ENCODE data around the gene SEC16A.
A peak's percentile ranks its signal among the peaks of the same experiment; 100 is the strongest.

The SEC16A gene

DNA sequence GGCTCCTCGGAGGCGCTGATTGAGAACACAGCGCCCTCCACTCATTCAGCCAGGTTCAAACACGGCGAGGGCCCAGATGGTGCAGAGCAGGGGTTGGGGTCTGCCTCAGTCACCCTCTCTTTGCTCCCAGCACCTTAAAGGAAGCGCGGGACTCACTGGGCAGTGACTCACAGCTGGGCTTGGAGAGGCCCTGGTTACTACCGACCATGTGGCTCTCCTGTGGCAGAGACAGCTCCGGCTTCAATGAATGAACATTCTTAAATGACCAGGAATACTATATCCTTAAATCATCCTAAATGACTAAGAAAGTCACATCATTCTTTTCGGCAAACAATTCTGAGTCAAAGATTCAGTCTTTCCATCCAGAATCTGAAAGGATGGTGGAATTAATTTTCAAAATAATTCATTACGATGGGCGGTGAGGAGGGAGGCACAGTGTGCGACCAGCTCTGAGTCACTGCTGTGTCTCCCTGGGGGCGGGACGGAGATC is 41.6 kb downstream of the SEC16A start:
- DNase-seq (ENCODE audit: low read depth, low spot score), result no peak
- no peaks in the 10 kb centered on the region for H3K9me3 ChIP-seq (ENCODE audit: insufficient read depth, low read length)
- no peak overlapping the region for H3K4me3 ChIP-seq (ENCODE audit: insufficient read length, low read depth)
- no peaks in the 10 kb centered on the region for H3K27me3 ChIP-seq (ENCODE audit: insufficient read depth, insufficient read length)
- no peak overlapping the region for H3K9ac ChIP-seq (ENCODE audit: insufficient read length, low read depth)
- peaks cover 78% of the 10 kb centered on the region for H3K36me3 ChIP-seq (ENCODE audit: insufficient read depth, insufficient read length, low read length)
- H3K4me1 ChIP-seq (ENCODE audit: insufficient read depth, insufficient read length), result peaks cover 8% of the 10 kb centered on the region
- TF ChIP-seq YY1 (IDR thresholded peaks at IDR 0.05; ENCODE audit: insufficient read depth, insufficient read length) (no peak), ZNF274 (IDR thresholded peaks at IDR 0.05; ENCODE audit: low read depth, low read length) (no peak), SUZ12 (IDR thresholded peaks at IDR 0.05; ENCODE audit: extremely low read depth, insufficient read depth, insufficient read length) (no peak)

DNA sequence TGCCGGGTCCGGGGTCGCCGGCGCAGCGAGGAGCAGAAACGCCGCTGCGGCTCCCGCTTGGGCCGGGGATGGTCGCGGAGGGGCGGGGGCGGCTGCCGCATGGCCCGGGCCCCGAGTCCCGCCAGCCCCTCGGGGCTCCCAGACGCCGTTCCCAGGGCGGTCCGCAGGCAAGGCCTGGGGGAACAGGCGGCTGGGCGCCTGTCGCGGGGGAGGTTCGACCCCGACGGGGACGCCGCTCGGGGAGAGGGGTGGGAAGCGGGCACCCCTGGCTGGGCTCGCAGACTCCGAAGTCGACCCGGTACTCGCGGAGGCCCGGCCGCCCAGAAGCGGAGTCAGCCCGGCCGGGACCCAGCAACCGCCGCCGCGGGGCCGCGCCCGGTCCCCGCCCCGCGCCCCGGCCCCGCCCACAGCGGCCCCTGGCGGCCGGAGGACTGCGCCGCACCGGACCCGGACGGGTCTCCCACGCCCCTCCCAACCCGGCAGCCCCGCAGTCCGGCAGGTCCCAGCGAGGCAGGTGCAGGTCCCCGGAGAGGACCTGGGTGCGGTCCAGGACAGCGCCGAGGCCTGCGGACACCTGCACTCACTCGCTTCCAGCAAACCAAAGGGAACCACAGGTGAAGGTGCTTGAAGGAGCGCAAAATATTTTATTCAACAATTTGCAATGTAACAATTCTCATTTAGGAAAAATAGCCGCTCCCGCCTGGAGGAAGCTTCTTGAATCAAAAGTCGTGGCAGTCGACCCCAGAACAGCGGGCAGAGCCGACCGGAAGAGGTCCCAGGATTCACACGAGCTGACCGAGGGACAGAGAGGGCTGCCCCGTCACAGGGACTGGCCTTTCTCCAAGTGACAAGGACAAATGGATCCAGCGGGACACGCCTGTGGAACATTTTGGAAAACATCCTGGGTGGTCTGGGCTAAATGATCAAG is 43.1 kb downstream of the SEC16A start, which contains the start of gene INPP5E:
TSS of gene INPP5E (minus strand) at position 365 of the 928 bp plus-strand sequence. CDS start 426 bp downstream, outside the sequence.
- H3K36me3 ChIP-seq (ENCODE audit: insufficient read depth, insufficient read length, low read length), result peaks cover 78% of the 10 kb centered on the region
- no peaks in the 10 kb centered on the region for H3K27me3 ChIP-seq (ENCODE audit: insufficient read depth, insufficient read length)
- TF ChIP-seq SUZ12 (IDR thresholded peaks at IDR 0.05; ENCODE audit: extremely low read depth, insufficient read depth, insufficient read length) (no peak), ZNF274 (IDR thresholded peaks at IDR 0.05; ENCODE audit: low read depth, low read length) (no peak), YY1 (IDR thresholded peaks at IDR 0.05; ENCODE audit: insufficient read depth, insufficient read length) (no peak)
- peak within 1 kb of the TSS; percentile 85 for H3K4me3 ChIP-seq (ENCODE audit: insufficient read length, low read depth)
- peaks cover 8% of the 10 kb centered on the region for H3K4me1 ChIP-seq (ENCODE audit: insufficient read depth, insufficient read length)
- H3K9ac ChIP-seq (ENCODE audit: insufficient read length, low read depth), result peak within 1 kb of the TSS; percentile 98
- peak; percentile 52 for DNase-seq (ENCODE audit: low read depth, low spot score)
- H3K9me3 ChIP-seq (ENCODE audit: insufficient read depth, low read length), result no peaks in the 10 kb centered on the region

DNA sequence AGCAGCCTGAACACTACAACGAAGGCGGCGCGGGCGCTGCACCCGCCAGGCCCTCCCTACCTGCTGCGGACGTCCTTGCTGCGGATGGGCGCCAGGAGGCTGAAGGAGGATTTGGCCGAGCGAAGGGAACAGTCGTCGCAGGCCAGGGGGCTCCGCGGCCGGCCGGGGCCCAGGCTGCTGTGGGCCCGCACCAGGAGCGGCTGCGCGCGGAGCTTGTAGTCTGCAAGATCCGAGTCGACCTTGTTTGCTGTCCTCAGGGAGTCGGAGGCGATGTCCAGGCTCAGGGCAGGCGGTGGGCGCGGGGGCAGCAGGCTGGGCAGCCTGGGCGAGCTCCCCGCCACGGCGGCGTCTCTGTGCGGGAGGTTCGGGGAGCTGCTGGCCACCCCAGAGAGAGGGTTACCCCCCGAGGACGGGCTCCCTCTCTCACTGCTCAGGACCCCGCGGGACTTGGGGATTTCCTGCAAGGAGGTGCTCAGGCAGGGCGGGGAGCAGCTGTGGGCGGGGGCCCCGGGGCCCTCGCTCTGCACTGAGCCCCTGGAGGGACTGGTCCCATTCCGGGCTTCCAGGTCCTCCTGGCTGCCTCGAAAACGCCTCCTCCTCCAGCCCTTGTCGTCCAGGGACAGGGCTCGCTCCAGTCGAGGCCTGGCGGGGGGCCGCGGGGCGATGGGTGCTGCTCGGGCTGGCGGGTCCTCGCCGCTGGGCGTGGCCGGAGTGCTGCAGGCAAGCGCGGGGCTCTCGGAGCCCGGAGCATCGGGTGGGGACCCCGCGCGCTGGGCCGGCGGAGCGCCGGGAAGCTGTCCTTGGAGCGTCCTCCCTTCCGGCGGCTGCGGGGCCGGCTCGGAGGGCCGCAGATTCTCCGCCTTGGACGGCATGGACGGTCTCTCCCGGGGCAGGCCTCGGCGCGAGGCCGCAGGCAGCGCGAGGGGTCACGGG is 44.0 kb downstream of the SEC16A start:
- Histone ChIP-seq H3K36me3 (ENCODE audit: insufficient read depth, insufficient read length, low read length) (peaks cover 79% of the 10 kb centered on the region), H3K27me3 (ENCODE audit: insufficient read depth, insufficient read length) (no peaks in the 10 kb centered on the region), H3K4me1 (ENCODE audit: insufficient read depth, insufficient read length) (peaks cover 8% of the 10 kb centered on the region), H3K9me3 (ENCODE audit: insufficient read depth, low read length) (no peaks in the 10 kb centered on the region), H3K4me3 (ENCODE audit: insufficient read length, low read depth) (peak overlapping the region; percentile 85), H3K9ac (ENCODE audit: insufficient read length, low read depth) (peak overlapping the region; percentile 98)
- no peak for TF ChIP-seq YY1 (IDR thresholded peaks at IDR 0.05; ENCODE audit: insufficient read depth, insufficient read length)
- TF ChIP-seq SUZ12 (IDR thresholded peaks at IDR 0.05; ENCODE audit: extremely low read depth, insufficient read depth, insufficient read length), result no peak
- TF ChIP-seq ZNF274 (IDR thresholded peaks at IDR 0.05; ENCODE audit: low read depth, low read length), result no peak
- DNase-seq (ENCODE audit: low read depth, low spot score), result no peak

DNA sequence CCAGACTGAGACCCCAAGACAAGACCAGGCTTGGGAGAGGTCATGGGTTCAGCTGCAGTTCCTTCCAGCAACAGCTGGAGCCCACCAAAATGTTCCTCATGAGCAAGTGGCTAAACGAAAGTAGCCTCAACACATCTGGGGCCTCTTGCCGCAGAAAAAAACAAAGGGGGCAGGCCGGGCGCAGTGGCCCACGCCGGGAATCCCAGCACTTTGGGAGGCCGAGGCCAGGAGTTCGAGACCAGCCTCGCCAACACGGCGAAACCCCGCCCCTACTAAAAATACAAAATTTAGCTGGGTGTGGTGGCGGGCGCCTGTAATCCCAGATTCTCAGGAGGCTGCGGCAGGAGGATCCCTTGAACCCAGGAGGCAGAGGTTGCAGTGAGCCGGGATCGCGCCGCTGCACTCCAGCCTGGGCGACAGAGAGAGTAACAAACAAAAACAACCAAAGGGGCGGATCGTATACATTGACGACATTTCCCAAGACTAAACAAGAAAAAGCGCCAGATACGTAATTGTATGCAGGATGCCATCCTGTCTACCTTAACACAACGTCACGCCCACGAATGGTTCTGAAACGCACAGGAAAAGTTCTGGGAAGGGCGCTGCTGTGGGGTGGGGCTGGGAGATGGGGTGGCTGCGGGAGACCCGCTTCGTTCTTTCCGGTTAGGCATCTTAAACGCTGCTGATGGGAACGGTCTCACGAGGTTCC is 44.8 kb downstream of the SEC16A start:
- no peaks in the 10 kb centered on the region for H3K9me3 ChIP-seq (ENCODE audit: insufficient read depth, low read length)
- TF ChIP-seq SUZ12 (IDR thresholded peaks at IDR 0.05; ENCODE audit: extremely low read depth, insufficient read depth, insufficient read length), result no peak
- H3K4me3 ChIP-seq (ENCODE audit: insufficient read length, low read depth), result peak overlapping the region; percentile 85
- peaks cover 78% of the 10 kb centered on the region for H3K36me3 ChIP-seq (ENCODE audit: insufficient read depth, insufficient read length, low read length)
- no peak for DNase-seq (ENCODE audit: low read depth, low spot score)
- H3K9ac ChIP-seq (ENCODE audit: insufficient read length, low read depth), result peak overlapping the region; percentile 98
- H3K27me3 ChIP-seq (ENCODE audit: insufficient read depth, insufficient read length), result no peaks in the 10 kb centered on the region
- H3K4me1 ChIP-seq (ENCODE audit: insufficient read depth, insufficient read length), result peaks cover 8% of the 10 kb centered on the region

DNA sequence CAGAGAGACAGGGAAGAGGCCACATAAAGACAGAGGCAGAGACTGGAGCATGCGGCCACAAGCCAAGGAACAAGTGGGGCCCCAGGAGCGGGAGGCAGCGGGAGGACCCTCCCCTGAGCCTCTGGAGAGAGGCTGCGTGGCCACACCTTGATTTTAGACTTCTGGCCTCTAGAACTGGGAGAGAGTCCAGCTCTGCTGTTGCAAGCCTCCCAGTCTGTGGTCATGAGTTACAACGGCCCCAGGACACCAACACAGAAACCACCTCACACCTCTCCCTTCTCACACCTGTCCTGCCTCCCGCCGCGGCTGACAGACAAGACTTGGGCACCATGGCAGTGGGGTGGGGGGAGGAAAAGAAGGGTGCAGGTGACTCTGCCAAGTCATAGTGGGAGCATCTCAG is 45.4 kb downstream of the SEC16A start:
- Histone ChIP-seq H3K4me3 (ENCODE audit: insufficient read length, low read depth) (peak overlapping the region; percentile 22), H3K27me3 (ENCODE audit: insufficient read depth, insufficient read length) (no peaks in the 10 kb centered on the region), H3K9ac (ENCODE audit: insufficient read length, low read depth) (peak overlapping the region; percentile 17), H3K36me3 (ENCODE audit: insufficient read depth, insufficient read length, low read length) (peaks cover 78% of the 10 kb centered on the region), H3K4me1 (ENCODE audit: insufficient read depth, insufficient read length) (peaks cover 8% of the 10 kb centered on the region), H3K9me3 (ENCODE audit: insufficient read depth, low read length) (no peaks in the 10 kb centered on the region)
- TF ChIP-seq SUZ12 (IDR thresholded peaks at IDR 0.05; ENCODE audit: extremely low read depth, insufficient read depth, insufficient read length) (no peak), ZNF274 (IDR thresholded peaks at IDR 0.05; ENCODE audit: low read depth, low read length) (no peak), YY1 (IDR thresholded peaks at IDR 0.05; ENCODE audit: insufficient read depth, insufficient read length) (no peak)
- DNase-seq (ENCODE audit: low read depth, low spot score), result no peak

DNA sequence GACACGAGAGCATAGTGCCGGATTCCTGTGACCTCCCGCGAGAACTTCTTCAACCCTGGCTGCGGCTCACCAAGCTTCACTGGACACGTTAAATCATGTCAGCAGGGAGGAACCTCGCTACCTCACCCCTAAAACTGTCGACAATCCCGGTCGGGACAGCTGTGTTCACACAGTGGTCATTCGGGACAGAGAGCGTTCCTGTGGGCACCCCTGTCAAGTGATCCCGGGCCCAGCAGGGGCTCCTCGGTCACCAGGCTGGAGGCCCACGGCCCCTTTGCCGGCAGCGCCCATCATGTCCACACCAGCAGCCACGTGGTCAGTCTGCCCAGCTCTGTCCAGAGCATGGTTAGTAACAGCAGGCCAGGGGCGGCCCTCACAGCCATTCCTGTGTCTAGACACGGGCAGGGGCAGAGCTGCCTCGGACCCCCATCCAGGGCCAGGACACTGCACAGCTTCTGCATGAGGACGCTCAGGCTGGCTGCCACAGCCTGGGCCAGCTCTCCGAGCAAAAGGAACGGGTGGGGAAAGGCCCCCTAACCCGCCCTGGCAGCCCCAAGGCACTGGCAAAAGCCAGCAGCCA is 46.7 kb downstream of the SEC16A start:
- DNase-seq (ENCODE audit: low read depth, low spot score), result no peak
- H3K4me3 ChIP-seq (ENCODE audit: insufficient read length, low read depth), result no peak overlapping the region
- no peaks in the 10 kb centered on the region for H3K9me3 ChIP-seq (ENCODE audit: insufficient read depth, low read length)
- H3K36me3 ChIP-seq (ENCODE audit: insufficient read depth, insufficient read length, low read length), result peaks cover 73% of the 10 kb centered on the region
- TF ChIP-seq YY1 (IDR thresholded peaks at IDR 0.05; ENCODE audit: insufficient read depth, insufficient read length) (no peak), ZNF274 (IDR thresholded peaks at IDR 0.05; ENCODE audit: low read depth, low read length) (no peak), SUZ12 (IDR thresholded peaks at IDR 0.05; ENCODE audit: extremely low read depth, insufficient read depth, insufficient read length) (no peak)
- H3K4me1 ChIP-seq (ENCODE audit: insufficient read depth, insufficient read length), result peaks cover 8% of the 10 kb centered on the region
- H3K9ac ChIP-seq (ENCODE audit: insufficient read length, low read depth), result peak overlapping the region; percentile 28
- no peaks in the 10 kb centered on the region for H3K27me3 ChIP-seq (ENCODE audit: insufficient read depth, insufficient read length)
